ENCODE results near the gene EDN1. TPM values are rescaled to one million over a fixed set of nuclear protein-coding genes. Genes with fewer than 3 reads are reported as not detected.

Gene EDN1
- total and polyA plus RNA-seq, 7 experiments from 2014 or later, result 0.12 to 1.7 (median 1.4) TPM; not detected in 1

DNA sequence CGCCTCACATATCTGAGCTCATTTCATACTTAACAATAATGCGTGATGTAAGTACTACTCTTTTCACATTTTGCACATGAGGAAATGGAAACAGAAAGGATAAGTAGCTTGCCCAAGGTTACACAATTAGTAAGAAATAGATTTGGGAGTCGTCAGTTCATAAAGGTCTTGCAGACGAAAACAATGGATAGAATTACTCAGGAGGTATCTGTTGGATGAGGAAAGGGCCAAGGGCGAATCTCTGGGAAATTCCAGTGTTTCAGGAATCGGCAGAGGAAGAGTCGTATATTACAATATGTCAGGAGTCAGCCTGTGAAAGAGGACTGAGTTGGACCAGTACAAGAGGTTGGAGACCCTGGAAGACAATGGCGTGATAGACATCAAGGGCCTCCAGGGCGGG is 12.8 kb upstream of the EDN1 start:
- peaks cover 0 to 9% (median 5%) of the 10 kb centered on the region in 11 donors for H3K9me3 Mint-ChIP-seq
- intact Hi-C loops (cut with micrococcal nuclease), result no loop called here
- no peak overlapping the region for H3K27ac Mint-ChIP-seq
- POLR2A ChIA-PET, result no interaction called here
- DNase-seq (no peak), ATAC-seq (no peak)
- CTCF ChIA-PET, result interaction anchor here (1.1 kb wide), 1 partner anchor 10 kb away, joined by 3 read pairs; no protein-coding TSS in a partner anchor
- Histone ChIP-seq H3K27me3 (ENCODE audit: control insufficient read depth in 2 of 2, insufficient read depth in 2 of 2, low read length in 2 of 2) (no peaks in the 10 kb centered on the region), H3K4me1 (ENCODE audit: control insufficient read depth in 2 of 2, insufficient read depth in 2 of 2, low read length in 2 of 2) (no peaks in the 10 kb centered on the region), H3K9me3 (ENCODE audit: control insufficient read depth in 2 of 3, low read length in 3 of 3) (no peaks in the 10 kb centered on the region), H3K36me3 (ENCODE audit: control insufficient read depth in 2 of 3, insufficient read depth in 3 of 3, low read length in 3 of 3) (no peaks in the 10 kb centered on the region), H3K27ac (ENCODE audit: low read depth, low read length) (no peak overlapping the region), H3K4me3 (ENCODE audit: low read length) (no peak overlapping the region)
- H3K36me3 Mint-ChIP-seq, result peaks cover 0 to 6% (median 4%) of the 10 kb centered on the region in 5 donors
- peaks cover 0 to 12% (median 8%) of the 10 kb centered on the region in 5 donors for H3K27me3 Mint-ChIP-seq
- peaks cover 6 to 15% (median 8%) of the 10 kb centered on the region in 7 donors for H3K4me1 Mint-ChIP-seq
- H3K4me3 Mint-ChIP-seq, result no peak overlapping the region

GRCh38 chr6:12278915-12279314 is 11.2 kb upstream of the EDN1 start:
- H3K36me3 ChIP-seq (ENCODE audit: control insufficient read depth in 2 of 3, insufficient read depth in 3 of 3, low read length in 3 of 3), result no peaks in the 10 kb centered on the region
- no peak overlapping the region for H3K27ac ChIP-seq (ENCODE audit: low read depth, low read length)
- intact Hi-C loops (cut with micrococcal nuclease), result no loop called here
- Mint-ChIP-seq H3K4me1 (peaks cover 6 to 15% (median 8%) of the 10 kb centered on the region in 7 donors), H3K9me3 (peaks cover 0 to 3% (median 0%) of the 10 kb centered on the region in 11 donors), H3K4me3 (no peak overlapping the region), H3K36me3 (peaks cover 0 to 6% (median 0%) of the 10 kb centered on the region in 5 donors), H3K27ac (no peak overlapping the region), H3K27me3 (peaks cover 4 to 19% (median 9%) of the 10 kb centered on the region in 5 donors)
- no peaks in the 10 kb centered on the region for H3K9me3 ChIP-seq (ENCODE audit: control insufficient read depth in 2 of 3, low read length in 3 of 3)
- ChIA-PET CTCF (no interaction called here), POLR2A (no interaction called here)
- no peak overlapping the region for H3K4me3 ChIP-seq (ENCODE audit: low read length)
- no peaks in the 10 kb centered on the region for H3K4me1 ChIP-seq (ENCODE audit: control insufficient read depth in 2 of 2, insufficient read depth in 2 of 2, low read length in 2 of 2)
- no peak for DNase-seq
- no peak for ATAC-seq
- H3K27me3 ChIP-seq (ENCODE audit: control insufficient read depth in 2 of 2, insufficient read depth in 2 of 2, low read length in 2 of 2), result no peaks in the 10 kb centered on the region

- intact Hi-C loops (cut with micrococcal nuclease), result loop anchor here in 1 of 2 donors (10.0 kb wide), 1 partner anchor 695 kb away; no protein-coding TSS in a partner anchor
- peaks cover 0 to 3% (median 0%) of the 10 kb centered on the region in 11 donors for H3K9me3 Mint-ChIP-seq
- peak overlapping the region in 1 of 9 donors; percentile 23 for H3K27ac Mint-ChIP-seq
Observed at GRCh38 chr6:12279322-12280091, 10.7 kb upstream of the EDN1 start.

GRCh38 chr6:12280458-12280857 is 9.7 kb upstream of the EDN1 start:
- no peak overlapping the region for H3K4me3 ChIP-seq (ENCODE audit: low read length)
- Mint-ChIP-seq H3K9me3 (peaks cover 0 to 3% (median 0%) of the 10 kb centered on the region in 11 donors), H3K36me3 (peaks cover 0 to 6% (median 0%) of the 10 kb centered on the region in 5 donors), H3K4me1 (peaks cover 6 to 15% (median 8%) of the 10 kb centered on the region in 7 donors), H3K4me3 (no peak overlapping the region), H3K27me3 (peaks cover 4 to 23% (median 9%) of the 10 kb centered on the region in 5 donors), H3K27ac (no peak overlapping the region)
- ChIA-PET CTCF (interaction anchor here (1.5 kb wide), 1 partner anchor 10 kb away, joined by 6 read pairs; the partner anchor contains the start of gene EDN1), POLR2A (no interaction called here)
- H3K27me3 ChIP-seq (ENCODE audit: control insufficient read depth in 2 of 2, insufficient read depth in 2 of 2, low read length in 2 of 2), result no peaks in the 10 kb centered on the region
- intact Hi-C loops (cut with micrococcal nuclease), result loop anchor here in 1 of 2 donors (10.0 kb wide), 1 partner anchor 696 kb away; no protein-coding TSS in a partner anchor
- H3K4me1 ChIP-seq (ENCODE audit: control insufficient read depth in 2 of 2, insufficient read depth in 2 of 2, low read length in 2 of 2), result no peaks in the 10 kb centered on the region
- DNase-seq (no peak), ATAC-seq (no peak)
- no peaks in the 10 kb centered on the region for H3K9me3 ChIP-seq (ENCODE audit: control insufficient read depth in 2 of 3, low read length in 3 of 3)
- no peak overlapping the region for H3K27ac ChIP-seq (ENCODE audit: low read depth, low read length)
- no peaks in the 10 kb centered on the region for H3K36me3 ChIP-seq (ENCODE audit: control insufficient read depth in 2 of 3, insufficient read depth in 3 of 3, low read length in 3 of 3)

More at GRCh38 chr6:12279322-12280091, 10.7 kb upstream of the EDN1 start:
- no peak for ATAC-seq
- Mint-ChIP-seq H3K36me3 (peaks cover 0 to 6% (median 0%) of the 10 kb centered on the region in 5 donors), H3K4me1 (peaks cover 6 to 15% (median 8%) of the 10 kb centered on the region in 7 donors), H3K27me3 (peaks cover 4 to 23% (median 9%) of the 10 kb centered on the region in 5 donors), H3K4me3 (peak overlapping the region in 1 of 10 donors; percentile 27)
- Histone ChIP-seq H3K4me1 (ENCODE audit: control insufficient read depth in 2 of 2, insufficient read depth in 2 of 2, low read length in 2 of 2) (no peaks in the 10 kb centered on the region), H3K4me3 (ENCODE audit: low read length) (no peak overlapping the region), H3K9me3 (ENCODE audit: control insufficient read depth in 2 of 3, low read length in 3 of 3) (no peaks in the 10 kb centered on the region), H3K27me3 (ENCODE audit: control insufficient read depth in 2 of 2, insufficient read depth in 2 of 2, low read length in 2 of 2) (no peaks in the 10 kb centered on the region), H3K27ac (ENCODE audit: low read depth, low read length) (no peak overlapping the region), H3K36me3 (ENCODE audit: control insufficient read depth in 2 of 3, insufficient read depth in 3 of 3, low read length in 3 of 3) (no peaks in the 10 kb centered on the region)
- no peak for DNase-seq
- ChIA-PET POLR2A (no interaction called here), CTCF (no interaction called here)

DNA sequence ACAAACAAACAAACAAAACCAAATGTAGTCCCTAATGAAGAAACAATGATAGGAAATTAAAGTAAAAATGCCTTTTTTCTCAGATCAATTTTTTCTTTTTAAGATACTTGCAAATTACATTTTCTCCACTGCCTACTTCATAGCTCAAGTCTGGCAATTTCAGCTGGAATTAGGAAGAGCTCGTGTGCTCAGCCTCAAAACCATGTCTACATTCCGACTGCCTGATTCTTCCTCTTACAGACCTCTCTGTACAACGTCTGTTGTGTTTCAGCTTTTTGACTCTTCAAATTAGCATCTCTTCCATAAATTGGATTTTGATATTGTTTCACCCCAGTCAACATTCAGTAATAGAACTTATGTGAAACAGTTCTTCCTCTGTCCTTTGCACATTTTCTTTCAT is 9.3 kb upstream of the EDN1 start:
- Mint-ChIP-seq H3K36me3 (peaks cover 0 to 6% (median 0%) of the 10 kb centered on the region in 5 donors), H3K4me1 (peaks cover 6 to 15% (median 8%) of the 10 kb centered on the region in 7 donors), H3K27me3 (peaks cover 4 to 23% (median 9%) of the 10 kb centered on the region in 5 donors), H3K9me3 (peaks cover 0 to 3% (median 0%) of the 10 kb centered on the region in 11 donors), H3K4me3 (no peak overlapping the region), H3K27ac (no peak overlapping the region)
- no peaks in the 10 kb centered on the region for H3K27me3 ChIP-seq (ENCODE audit: control insufficient read depth in 2 of 2, insufficient read depth in 2 of 2, low read length in 2 of 2)
- POLR2A ChIA-PET, result no interaction called here
- ATAC-seq, result no peak
- H3K4me1 ChIP-seq (ENCODE audit: control insufficient read depth in 2 of 2, insufficient read depth in 2 of 2, low read length in 2 of 2), result no peaks in the 10 kb centered on the region
- H3K36me3 ChIP-seq (ENCODE audit: control insufficient read depth in 2 of 3, insufficient read depth in 3 of 3, low read length in 3 of 3), result no peaks in the 10 kb centered on the region
- CTCF ChIA-PET, result interaction anchor here (1.5 kb wide), 1 partner anchor 9 kb away, joined by 6 read pairs; the partner anchor contains the start of gene EDN1
- intact Hi-C loops (cut with micrococcal nuclease), result loop anchor here in 1 of 2 donors (10.0 kb wide), 1 partner anchor 696 kb away; no protein-coding TSS in a partner anchor
- DNase-seq, result no peak
- no peak overlapping the region for H3K27ac ChIP-seq (ENCODE audit: low read depth, low read length)
- H3K4me3 ChIP-seq (ENCODE audit: low read length), result no peak overlapping the region
- no peaks in the 10 kb centered on the region for H3K9me3 ChIP-seq (ENCODE audit: control insufficient read depth in 2 of 3, low read length in 3 of 3)

- Mint-ChIP-seq H3K27ac (no peak overlapping the region), H3K4me1 (peaks cover 6 to 16% (median 8%) of the 10 kb centered on the region in 7 donors), H3K4me3 (no peak overlapping the region), H3K36me3 (no peaks in the 10 kb centered on the region), H3K9me3 (no peaks in the 10 kb centered on the region), H3K27me3 (peaks cover 0 to 29% (median 9%) of the 10 kb centered on the region in 5 donors)
- POLR2A ChIA-PET, result no interaction called here
- Histone ChIP-seq H3K4me3 (ENCODE audit: low read length) (no peak overlapping the region), H3K4me1 (ENCODE audit: control insufficient read depth in 2 of 2, insufficient read depth in 2 of 2, low read length in 2 of 2) (no peaks in the 10 kb centered on the region), H3K36me3 (ENCODE audit: control insufficient read depth in 2 of 3, insufficient read depth in 3 of 3, low read length in 3 of 3) (no peaks in the 10 kb centered on the region), H3K27me3 (ENCODE audit: control insufficient read depth in 2 of 2, insufficient read depth in 2 of 2, low read length in 2 of 2) (no peaks in the 10 kb centered on the region), H3K9me3 (ENCODE audit: control insufficient read depth in 2 of 3, low read length in 3 of 3) (no peaks in the 10 kb centered on the region), H3K27ac (ENCODE audit: low read depth, low read length) (no peak overlapping the region)
- CTCF ChIA-PET, result no interaction called here
- ATAC-seq, result no peak
- no peak for DNase-seq
- intact Hi-C loops (cut with micrococcal nuclease), result loop anchor here in 1 of 2 donors (10.0 kb wide), 1 partner anchor 699 kb away; no protein-coding TSS in a partner anchor
Observed at GRCh38 chr6:12283904-12284303, 6.3 kb upstream of the EDN1 start.
